Posterior cingulate gyrus (tissue), 11 donors: ENCODE results near the gene LRRC39.
"Not testable (repeated sequence)": the region's sequence is repeated elsewhere in the genome, so short reads cannot be mapped to it uniquely, and the experiment has no call there.

Experiments used
- DNase-seq, 10 donors: peaks; one replicate each; pipeline versions ENCODE4 v3.0.0 to v3.0.0-alpha.2; 2020 to 2021; ENCODE audit warnings: mixed read lengths in 3 of 10
- intact Hi-C: fragments of 100-400 bp; cut with DNase I; formaldehyde crosslinking; loops from one replicate; pipeline ENCODE4 v1.15.1; 2023

LRRC39 gene

DNA sequence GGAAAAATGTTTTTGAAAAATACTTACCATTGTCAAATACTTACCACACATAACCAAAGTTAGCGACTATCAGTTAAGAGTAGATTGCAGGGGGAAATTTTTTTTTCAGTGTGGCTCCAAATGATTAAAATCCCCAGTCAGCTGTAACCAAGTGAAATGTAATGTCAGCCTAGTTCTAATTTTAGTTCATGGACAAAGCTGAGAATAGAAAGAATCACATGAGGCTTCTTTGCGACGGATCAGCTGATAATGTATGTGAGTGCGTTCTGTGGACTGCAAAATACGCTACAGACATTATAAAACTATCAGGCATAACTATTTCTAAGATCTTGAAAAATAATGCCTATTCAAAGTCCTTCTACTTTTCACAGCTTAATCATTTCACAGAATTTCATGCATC lies at the start of gene LRRC39:
Gene LRRC39 (minus strand): TSS at position 166 of the 400 bp plus-strand sequence. CDS start 9,740 bp downstream, outside the sequence.
- intact Hi-C loops: no loop called here
- no peak for DNase-seq

DNA sequence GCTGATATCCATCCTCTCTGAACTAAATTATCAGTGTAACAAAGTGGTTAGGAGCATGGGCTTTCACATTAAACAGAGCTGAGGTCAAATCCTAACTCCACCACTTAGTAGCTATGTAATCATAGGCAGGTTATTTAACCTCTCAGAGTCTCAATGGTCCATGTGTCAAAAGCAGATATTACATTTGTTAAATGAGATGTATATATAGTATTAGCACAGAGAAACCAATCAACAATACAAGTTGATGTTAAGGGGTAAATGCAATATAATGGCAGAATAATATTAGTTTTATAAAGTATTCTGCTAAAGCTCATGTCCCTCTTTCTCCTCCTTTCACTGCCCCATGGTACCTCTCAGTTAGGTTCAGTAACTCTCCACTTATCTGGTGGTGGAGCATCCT lies 44.4 kb upstream of the LRRC39 start:
- no peak for DNase-seq
- intact Hi-C loops: no loop called here

DNA sequence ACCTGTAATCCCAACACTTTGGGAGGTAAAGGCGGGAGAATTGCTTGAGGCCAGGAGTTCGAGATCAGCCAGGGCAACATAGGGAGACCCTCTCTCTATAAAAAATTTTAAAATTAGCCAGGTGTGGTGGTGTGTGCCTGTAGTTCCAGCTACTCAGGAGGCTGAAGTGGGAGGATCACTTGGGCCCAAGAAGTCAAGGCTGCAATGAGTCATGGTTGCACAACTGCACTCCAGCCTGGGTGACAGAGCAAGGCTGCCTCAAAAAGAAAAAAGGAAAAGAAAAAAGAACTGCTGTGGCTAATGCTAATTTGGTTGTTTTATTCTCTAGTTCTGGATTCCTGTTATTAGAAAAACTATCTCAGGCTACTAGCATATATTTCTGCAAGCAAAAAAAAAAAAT lies 41.8 kb upstream of the LRRC39 start:
- intact Hi-C loops: no loop called here
- no peak for DNase-seq

DNA sequence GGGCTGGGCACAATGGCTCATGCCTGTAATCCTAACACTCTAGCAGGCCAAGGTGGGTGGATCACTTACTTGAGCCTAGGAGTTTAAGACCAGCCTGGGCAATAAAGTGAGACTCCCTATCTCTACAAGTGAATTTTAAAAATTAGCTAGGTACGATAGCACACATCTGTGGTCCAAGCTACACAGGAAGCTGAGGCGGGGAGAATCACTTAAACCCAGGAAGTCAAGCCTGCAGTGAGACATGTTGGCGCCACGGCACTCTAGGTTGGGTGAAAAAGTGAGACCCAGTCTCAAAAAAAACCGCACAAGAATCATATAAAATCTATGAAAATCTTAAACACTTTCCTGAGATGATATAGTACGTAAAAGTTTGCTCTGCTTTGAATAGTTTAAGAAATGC lies 41.4 kb upstream of the LRRC39 start:
- no peak for DNase-seq
- intact Hi-C loops: no loop called here

DNA sequence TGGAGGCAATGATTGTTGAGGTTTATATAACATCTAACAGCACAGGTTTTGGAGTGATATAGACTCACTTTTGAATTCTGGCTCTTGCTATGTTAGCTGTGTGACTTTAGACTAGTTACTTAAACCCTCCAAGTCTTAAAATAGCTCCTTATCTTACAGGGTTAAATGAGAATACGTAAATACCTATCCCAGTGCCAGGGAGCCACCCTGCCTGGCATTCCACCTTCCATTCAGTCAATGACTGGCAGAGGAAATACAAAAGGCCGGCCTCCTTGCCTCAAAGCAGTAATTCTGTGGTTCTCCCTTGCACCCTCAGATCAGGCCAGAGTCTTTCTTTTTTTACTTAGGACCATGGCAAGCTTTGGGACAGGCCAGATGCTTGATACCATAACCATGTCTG lies 39.8 kb upstream of the LRRC39 start:
- DNase-seq: no peak
- intact Hi-C loops: no loop called here

DNA sequence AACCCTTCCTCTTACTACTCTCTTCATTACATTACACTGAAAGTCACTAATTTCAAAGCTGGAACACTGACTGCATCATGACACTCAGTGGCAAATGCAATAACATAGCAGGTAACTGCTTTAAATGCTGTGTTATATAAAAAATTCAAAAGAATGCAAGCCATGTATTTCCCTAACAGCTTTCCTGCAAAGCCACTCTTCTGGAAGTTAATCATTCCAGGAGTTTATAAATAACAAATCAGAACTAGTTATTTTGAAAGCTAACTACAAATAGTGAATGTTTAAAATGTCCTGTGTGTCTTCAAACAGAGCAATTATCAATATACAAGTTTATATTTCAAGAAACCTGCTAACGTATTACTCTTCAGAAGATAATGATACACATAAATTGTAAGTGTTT lies 37.0 kb upstream of the LRRC39 start:
- no peak for DNase-seq

DNA sequence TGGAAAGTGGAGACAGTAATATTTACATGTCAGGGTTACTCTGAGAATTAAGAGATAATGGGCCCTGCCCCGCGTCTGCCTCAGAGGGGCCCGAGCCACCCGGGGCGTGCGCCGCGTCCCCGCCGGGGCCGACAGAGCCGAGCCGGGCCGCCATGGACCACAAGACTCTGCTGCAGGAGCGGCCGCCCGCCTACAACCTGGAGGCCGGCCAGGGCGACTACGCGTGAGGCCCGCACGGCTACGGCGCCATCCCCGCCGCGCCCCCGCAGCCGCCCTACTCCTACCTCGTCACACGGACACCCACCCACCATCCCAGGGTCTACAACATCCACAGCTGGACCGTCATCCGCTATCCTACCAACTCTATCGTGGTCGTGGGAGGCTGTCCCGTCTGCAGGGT lies 35.1 kb upstream of the LRRC39 start:
- DNase-seq: peak in 1 of 10 donors; percentile 82
- intact Hi-C loops: no loop called here

More for the DNA sequence above, 37.0 kb upstream of the LRRC39 start:
- intact Hi-C loops: no loop called here

DNA sequence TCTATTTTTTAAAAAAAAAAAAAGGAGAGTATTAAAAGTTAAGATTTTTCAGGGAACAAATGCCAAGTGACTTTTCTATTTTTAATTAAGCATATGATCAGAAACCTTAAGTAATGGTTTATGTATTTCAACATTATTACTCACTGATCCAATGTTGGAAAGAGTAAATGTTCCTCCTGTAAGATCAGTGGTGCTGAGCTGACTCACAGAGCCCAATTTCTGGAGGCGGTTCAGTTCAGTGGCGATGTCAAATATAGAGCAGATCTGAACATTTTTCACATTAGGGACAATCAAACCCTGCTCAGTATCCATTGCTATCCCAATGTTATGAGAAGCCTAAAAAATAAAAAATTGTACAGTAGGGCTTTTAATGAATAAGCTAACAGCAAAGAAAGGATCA lies 28.2 kb upstream of the LRRC39 start:
- DNase-seq: no peak
- intact Hi-C loops: no loop called here

DNA sequence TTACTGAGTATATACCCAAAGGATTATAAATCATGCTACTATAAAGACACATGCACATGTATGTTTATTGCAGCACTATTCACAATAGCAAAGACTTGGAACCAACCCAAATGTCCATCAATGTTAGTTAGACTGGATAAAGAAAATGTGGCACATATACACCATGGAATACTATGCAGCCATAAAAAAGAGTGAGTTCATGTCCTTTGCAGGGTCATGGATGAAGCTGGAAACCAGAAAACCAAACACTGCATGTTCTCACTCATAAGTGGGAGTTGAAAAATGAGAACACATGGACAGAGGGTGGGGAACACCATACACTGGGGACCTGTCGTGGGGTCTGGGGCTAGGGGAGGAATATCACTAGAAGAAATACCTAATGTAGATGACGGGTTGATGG lies 27.5 kb upstream of the LRRC39 start:
- intact Hi-C loops: not testable (repeated sequence)

DNA sequence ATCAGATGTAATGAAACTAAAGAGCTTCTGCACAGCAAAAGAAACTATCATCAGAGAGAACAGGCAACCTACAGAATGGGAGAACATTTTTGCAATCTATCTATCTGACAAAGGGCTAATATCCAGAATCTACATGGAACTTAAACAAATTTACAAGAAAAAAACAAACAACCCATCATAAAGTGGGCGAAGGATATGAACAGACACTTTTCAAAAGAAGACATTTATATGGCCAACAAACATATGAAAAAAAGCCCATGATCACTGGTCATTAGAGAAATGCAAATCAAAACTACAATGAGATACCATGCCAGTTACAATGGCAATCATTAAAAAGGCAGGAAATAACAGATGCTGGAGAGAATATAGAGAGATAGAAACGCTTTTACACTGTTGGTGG lies 27.0 kb upstream of the LRRC39 start:
- DNase-seq, intact Hi-C loops: not testable (repeated sequence)

More for the DNA sequence above, 27.5 kb upstream of the LRRC39 start:
- DNase-seq: not testable (repeated sequence)

DNA sequence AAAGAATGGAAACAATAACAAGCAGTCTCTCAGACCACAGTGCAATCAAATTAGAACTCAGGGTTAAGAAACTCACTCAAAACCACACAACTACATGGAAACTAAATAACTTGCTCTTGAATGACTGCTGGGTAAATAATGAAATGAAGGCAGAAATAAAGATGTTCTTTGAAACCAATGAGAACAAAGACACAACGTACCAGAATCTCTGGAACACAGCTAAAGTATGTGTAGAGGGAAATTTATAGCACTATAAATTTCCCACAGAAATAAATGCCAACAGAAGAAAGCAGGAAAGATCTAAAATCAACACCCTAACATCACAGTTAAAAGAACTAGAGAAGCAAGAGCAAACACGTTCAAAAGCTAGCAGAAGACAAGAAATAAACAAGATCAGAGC lies 24.6 kb upstream of the LRRC39 start:
- intact Hi-C loops, DNase-seq: not testable (repeated sequence)

DNA sequence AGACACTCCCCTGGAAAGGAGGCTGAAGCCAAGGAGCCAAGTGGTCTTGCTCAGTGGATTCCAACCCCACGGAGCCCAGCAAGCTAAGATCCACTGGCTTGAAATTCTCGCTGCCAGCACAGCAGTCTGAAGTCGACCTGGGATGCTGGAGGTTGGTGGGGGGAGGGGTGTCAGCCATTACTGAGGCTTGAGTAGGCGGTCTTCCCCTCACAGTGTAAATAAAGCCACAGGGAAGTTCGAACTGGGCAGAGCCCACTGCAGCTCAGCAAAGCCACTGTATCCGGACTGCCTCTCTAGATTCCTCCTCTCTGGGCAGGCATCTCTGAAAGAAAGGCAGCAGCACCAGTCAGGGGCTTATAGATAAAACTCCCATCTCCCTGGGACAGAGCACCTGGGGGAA lies 22.0 kb upstream of the LRRC39 start:
- DNase-seq, intact Hi-C loops: not testable (repeated sequence)

DNA sequence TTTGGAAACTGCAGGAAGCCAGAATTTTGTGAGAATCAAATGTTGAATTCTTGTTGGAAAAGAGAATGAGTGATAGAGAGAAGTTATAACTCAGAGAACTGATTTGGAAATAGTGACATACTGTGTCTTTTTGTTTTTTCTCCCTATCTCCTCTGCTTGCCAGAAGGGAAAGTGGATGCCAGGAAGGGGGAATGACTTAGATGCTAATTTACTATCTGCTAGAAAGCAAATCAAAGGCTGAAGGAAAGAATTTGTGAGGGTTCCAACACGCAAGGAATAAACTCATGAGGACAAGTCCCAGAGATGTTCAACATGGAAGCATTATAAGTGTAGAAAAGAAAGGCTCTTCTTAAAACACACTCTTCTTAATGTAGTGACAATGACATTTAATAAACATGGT lies 20.5 kb upstream of the LRRC39 start:
- intact Hi-C loops: no loop called here
- DNase-seq: no peak

DNA sequence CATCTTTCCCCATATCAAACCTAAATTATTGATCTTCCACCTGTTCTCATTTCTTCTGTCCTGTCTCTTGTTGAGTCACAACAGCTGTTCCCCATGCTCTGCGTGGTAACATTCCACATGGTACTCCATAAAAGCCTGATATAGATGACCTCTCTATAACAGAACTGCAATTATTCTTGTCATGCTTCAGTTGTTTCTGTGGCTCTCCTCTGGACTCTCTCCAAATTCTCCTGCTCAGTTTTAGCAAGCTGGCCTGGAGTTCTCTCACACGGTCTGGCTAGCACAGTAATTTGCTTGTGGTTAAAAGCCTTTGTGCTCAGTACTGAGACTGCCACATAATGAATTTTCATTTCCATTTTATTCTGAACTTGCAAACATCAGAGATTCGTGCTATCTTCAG lies 10.6 kb upstream of the LRRC39 start:
- intact Hi-C loops: no loop called here
- peak in 4 of 10 donors; percentile 14 to 87 (median 30) for DNase-seq

DNA sequence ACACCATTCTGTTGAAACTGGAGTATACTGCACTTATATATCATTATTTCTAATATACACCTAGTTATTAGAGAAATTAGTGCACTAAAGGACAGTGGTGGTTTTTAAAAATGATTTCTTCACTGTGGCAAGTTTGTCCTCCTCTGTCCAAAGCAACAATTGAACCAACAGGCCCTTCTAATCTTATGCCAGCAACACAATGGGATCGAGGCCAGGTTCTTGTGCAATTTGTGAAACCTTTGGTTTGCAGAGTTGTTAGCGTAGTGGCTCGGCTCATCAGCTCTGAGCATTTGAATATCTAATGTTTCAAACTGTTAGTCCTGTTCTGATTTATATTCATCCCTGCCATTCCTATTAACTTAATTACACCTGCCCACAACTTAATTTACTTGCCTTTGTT lies 9.9 kb upstream of the LRRC39 start:
- intact Hi-C loops: no loop called here
- DNase-seq: peak in 1 of 10 donors; percentile 15

DNA sequence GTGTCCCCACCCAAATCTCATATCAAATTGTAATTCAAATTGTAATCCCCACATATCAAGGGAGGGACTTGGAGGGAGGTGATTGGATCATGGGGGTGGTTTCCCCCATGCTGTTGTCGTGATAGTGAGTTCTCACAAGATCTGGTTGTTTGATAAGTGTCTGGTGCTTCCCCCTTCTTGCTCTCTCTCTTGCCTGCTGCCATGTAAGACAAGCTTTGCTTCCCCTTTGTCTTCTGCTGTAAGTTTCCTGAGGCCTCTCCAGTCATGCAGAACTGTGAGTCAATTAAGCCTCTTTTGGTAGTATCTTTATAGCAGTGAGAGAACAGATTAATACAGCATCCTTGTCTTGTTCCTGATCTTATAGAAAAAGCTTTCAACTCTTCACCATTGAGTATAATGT lies 6.5 kb upstream of the LRRC39 start:
- DNase-seq: no peak
- intact Hi-C loops: no loop called here

DNA sequence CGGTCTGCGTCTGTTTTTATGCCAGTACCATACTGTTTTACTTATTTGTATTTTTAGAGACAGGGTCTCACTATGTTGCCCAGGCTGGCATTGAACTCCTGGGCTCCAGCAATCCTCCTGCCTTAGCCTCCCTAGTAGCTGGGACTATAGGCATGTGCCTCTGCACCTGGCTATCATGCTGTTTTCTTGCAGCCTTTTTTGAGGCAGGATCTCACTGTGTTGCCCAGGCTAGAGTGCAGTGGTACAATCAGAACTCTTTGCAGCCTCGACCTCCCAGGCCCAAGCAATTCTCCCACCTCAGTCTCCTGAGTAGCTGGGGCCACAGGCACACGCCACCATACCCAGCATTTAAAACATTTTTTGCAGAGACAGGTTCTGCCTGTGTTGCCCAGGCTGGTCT lies 5.3 kb upstream of the LRRC39 start:
- DNase-seq: no peak
- intact Hi-C loops: no loop called here

DNA sequence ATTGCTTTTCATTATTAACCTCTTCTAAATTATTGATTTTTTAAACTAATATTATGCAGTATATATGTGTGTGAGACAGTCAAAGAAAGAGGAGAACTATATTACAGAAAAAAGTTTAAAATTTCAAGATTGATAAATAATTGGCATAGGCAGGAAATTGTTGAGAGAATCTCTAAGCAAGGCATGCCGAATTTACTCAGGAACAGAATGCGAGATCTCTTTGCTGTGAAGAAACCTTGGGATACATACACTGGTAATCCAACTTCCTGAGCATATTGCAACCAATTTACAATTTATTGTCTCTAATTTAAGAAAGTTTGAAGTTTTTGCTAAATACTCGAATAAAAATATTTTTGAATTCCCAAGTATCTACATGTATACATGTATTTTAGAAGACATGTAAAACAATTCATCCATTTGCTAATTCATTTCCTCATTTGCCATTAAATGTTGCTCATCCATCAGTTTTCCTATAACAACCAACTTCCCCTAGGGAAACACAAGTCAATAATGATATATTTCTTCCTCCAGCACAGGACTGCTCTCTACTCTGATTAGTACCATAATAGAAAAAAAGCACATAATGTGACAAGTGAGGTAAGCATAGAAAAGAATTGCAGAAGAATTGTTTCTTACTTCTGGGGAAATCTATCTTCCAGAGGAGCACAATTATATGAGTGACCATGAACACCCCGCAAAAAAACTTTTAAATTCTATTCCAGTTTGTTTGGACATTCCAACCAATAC lies 588 bp downstream of the LRRC39 start:
- intact Hi-C loops: no loop called here
- DNase-seq: no peak

DNA sequence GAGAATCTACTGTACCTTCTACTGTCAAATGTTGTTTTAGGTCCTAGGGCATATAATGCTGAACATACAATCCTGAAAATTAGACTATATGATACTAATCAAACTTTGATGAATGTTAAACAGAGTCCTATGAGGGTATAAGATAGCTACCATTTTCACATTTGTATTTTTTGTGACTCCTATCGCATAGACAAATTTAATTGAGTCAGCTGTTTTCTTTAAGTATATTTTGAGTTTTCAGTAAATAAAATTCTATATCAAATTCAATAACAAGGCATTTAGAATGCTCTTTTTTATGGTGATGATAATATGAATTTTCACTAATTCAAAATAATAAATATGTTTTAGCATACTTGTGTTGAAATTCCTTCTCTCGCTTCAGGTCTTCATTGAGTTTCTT lies 10.0 kb downstream of the LRRC39 start:
- intact Hi-C loops: no loop called here
- no peak for DNase-seq

DNA sequence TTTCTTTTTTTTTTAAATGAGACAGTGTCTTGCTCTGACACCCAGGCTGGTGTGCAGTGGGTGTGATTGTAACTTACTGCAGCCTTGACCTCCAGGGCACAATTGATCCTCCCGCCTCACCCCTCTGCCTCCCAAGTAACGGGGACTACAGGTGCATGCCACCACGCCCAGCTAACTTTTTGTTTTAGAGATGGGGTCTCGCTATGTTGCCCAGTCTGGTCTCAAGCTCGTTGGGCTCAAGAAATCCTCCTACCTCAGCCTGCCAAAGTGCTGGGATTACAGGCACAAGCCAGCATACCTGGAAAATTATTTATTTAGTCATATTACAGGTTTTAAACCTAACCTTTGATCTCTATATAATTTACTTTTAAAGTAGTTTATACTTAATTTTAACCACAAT lies 13.4 kb downstream of the LRRC39 start:
- intact Hi-C loops: no loop called here
- no peak for DNase-seq

DNA sequence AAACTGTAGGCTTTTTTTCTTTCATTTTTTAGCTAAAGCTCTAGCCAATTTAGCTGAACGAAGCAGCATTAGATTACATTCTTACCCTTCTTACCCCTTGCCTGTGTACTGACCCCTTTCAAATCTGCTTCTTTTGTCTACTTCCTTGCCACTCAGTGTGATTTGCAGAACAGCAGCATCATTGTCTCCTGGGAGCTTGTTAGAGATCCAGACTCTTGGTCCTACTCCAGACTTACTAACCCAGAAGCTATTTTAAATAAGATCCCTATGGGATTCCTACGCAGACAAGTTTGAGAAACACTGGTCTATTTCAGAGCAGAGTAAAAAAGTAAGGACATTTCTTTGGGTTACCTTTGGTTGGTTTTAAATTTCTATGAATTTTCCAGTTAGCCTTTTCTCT lies 13.8 kb downstream of the LRRC39 start:
- intact Hi-C loops: no loop called here
- DNase-seq: no peak

DNA sequence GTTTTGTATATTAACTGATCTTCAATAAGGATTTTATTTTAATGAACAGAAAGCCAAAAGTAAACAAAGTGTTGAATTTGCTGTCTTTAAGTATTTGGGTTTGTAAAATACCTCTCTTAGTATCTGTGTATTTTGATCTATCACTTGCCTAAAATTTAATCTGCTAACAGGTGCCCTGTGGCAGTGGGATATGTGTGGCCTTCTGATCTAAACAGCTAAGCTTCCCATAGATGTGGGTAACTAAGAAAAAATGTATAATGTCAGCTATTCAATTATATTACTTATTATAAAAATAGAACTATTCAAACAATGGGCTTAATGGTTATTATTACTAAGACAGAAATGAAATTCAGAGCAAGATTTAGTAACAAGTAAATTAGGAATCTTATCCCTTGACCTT lies 15.2 kb downstream of the LRRC39 start:
- intact Hi-C loops: no loop called here
- DNase-seq: no peak

DNA sequence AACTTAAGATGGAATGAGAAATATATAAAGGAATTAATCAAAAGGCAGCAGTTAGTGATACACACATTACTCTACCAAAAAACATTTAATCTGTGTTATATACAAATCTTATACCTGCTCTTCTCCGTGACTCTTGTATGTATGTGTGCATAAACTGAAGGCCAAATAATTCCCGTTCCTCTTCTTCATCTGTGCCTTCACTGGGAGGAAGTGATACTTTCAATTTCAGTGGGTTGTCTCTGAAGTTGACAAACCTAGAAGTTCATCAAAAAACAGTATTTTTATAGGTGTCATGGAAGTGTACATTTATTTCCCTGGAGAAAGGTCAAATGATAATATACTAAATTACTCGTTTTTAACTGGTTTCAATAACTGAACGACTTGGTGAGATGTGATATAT lies 25.8 kb downstream of the LRRC39 start:
- intact Hi-C loops: no loop called here

More for the DNA sequence above, 25.8 kb downstream of the LRRC39 start:
- DNase-seq: no peak
